Gastrocnemius medialis (tissue), 4 donors: ENCODE results near the gene LMX1B. TPM values are rescaled to one million over a fixed set of nuclear protein-coding genes. Genes with fewer than 3 reads are reported as not detected.

Source experiments
- ATAC-seq, 2 donors: fragments of 150-250 bp; one replicate each; pipeline ENCODE4 v1.9.1; 2016
- DNase-seq, 2 donors: peaks; one replicate each; pipeline ENCODE4 v3.0.0-alpha.2; 2019
- H3K27ac ChIP-seq, 4 donors: fragments of 200-600 bp; sonication (generic); 1 replicate in 1 of 4; 2 replicates in 3 of 4; pipeline ENCODE4 v1.5.1; 2016 to 2018; ENCODE audit warnings: mild to moderate bottlenecking in 2 of 4, moderate library complexity in 1 of 4
- H3K27me3 ChIP-seq, 3 donors: fragments of 200-600 bp; sonication (generic) in 2 of 3; 1 replicate in 1 of 3; 2 replicates in 2 of 3; pipeline versions ENCODE4 v1.5.1 to v1.6.0; 2016 to 2019; ENCODE audit warnings: mild to moderate bottlenecking in 1 of 3, moderate library complexity in 1 of 3
- H3K36me3 ChIP-seq, 2 donors: fragments of 200-600 bp; sonication (generic) in 1 of 2; one replicate each; pipeline ENCODE4 v1.5.1; 2017 to 2018
- H3K4me1 ChIP-seq, 2 donors: fragments of 200-600 bp; sonication (generic) in 1 of 2; one replicate each; pipeline ENCODE4 v1.5.1; 2016 to 2017; ENCODE audit warnings: mild to moderate bottlenecking in 2 of 2
- H3K4me3 ChIP-seq, 4 donors: fragments of 200-600 bp; sonication (generic) in 3 of 4; 1 replicate in 1 of 4; 2 replicates in 3 of 4; pipeline ENCODE4 v1.5.1; 2016 to 2019; ENCODE audit warnings: mild to moderate bottlenecking in 2 of 4
- H3K9me3 ChIP-seq, 3 donors: fragments of 200-600 bp; sonication (generic) in 2 of 3; 1 replicate in 1 of 3; 2 replicates in 2 of 3; pipeline ENCODE4 v1.5.1; 2016 to 2019
- CTCF ChIP-seq, 5 experiments: fragments of 450-650 bp in 3 of 5; fragments of 200-600 bp in 2 of 5; sonication (generic) in 2 of 5; IDR thresholded peaks in 4 of 5; conservative IDR thresholded peaks in 1 of 5; 1 replicate in 4 of 5; 2 replicates in 1 of 5; pipeline ENCODE4 v1.5.1; 2016 to 2019; ENCODE audit warnings: antibody characterized with exemption in 5 of 5, mild to moderate bottlenecking in 3 of 5, moderate library complexity in 3 of 5
- POLR2A ChIP-seq, 2 donors: fragments of 450-650 bp; IDR thresholded peaks; one replicate each; pipeline ENCODE4 v1.6.1; 2017; ENCODE audit warnings: antibody characterized with exemption in 2 of 2, mild to moderate bottlenecking in 2 of 2, moderate library complexity in 2 of 2
- in situ Hi-C, 4 donors: fragments of 200-750 bp; cut with MboI; loops; one replicate each; pipeline versions ENCODE4 v1.15.0 to v1.8.0; 2017; ENCODE audit warnings: low sequenced_read_pairs in 4 of 4
- intact Hi-C: fragments of 100-400 bp; cut with DNase I; formaldehyde crosslinking; loops from one replicate; pipeline ENCODE4 v1.15.1; 2023; ENCODE audit warnings: low total_unique reads
- total RNA-seq, 4 donors: library from RNA; depleted of rRNA; stranded (reverse); fragments of >200 nt; gene quantifications; one replicate each; pipeline versions ENCODE4 v1.1.0 to v1.2.3, GENCODE V29; 2016

LMX1B gene
- total RNA-seq, 4 donors from 2014 or later: 0.31 to 0.46 (median 0.35) TPM; not detected in 1

- no peaks in the 10 kb centered on the region for H3K9me3 ChIP-seq
- no peak overlapping the region for H3K4me3 ChIP-seq
- no peaks in the 10 kb centered on the region for H3K4me1 ChIP-seq
- in situ Hi-C loops (no loop called here), intact Hi-C loops (no loop called here)
- peaks cover 12 to 32% (median 14%) of the 10 kb centered on the region in 3 donors for H3K27me3 ChIP-seq
- ATAC-seq: no peak
- TF ChIP-seq CTCF (IDR thresholded peaks at IDR 0.05 in 4 of 5, conservative IDR thresholded peaks at IDR 0.05 in 1 of 5) (peak in 3 of 5 experiments; percentile 33 to 57 (median 38)), POLR2A (IDR thresholded peaks at IDR 0.05) (no peak)
- no peak for DNase-seq
- no peak overlapping the region for H3K27ac ChIP-seq
- H3K36me3 ChIP-seq: no peaks in the 10 kb centered on the region
Observed at GRCh38 chr9:126690431-126691051, 76.8 kb downstream of the LMX1B start.

DNA sequence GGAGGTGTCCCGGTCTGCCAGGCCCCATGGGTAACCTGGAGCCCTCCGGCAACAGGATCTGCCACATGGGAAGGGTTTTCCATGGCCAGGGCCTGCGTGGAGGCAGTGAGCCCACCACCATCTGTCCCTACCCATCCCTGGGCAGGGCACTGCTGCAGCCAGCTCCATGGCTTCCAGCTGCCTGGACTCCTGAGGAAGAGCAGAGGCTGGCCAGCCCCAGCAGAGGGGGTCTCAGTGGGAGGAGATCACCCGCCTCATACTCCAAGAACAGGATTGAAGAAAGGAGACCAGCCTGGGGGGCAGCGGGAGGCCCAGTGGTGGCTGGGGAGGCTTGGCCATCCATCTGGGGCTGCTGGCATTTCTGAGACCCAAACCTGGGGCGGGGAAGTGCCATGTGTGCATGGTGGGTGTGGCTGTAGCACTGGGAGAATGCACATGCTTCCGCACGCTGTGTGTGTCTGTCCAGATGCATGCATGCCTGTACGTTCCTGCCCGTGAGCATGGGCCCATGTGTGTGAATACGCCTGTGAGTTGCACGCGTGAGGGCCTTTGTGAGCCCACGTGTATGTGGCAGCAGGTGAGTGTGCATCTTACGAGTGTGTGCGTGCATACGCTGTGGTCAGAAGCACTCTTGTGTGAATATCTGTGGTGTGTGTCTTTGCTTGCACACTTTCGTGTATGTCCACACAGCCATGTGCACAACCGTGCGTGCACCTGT is 78.5 kb downstream of the LMX1B start:
- H3K4me1 ChIP-seq: no peaks in the 10 kb centered on the region
- DNase-seq (no peak), ATAC-seq (no peak)
- intact Hi-C loops (no loop called here), in situ Hi-C loops (no loop called here)
- TF ChIP-seq POLR2A (IDR thresholded peaks at IDR 0.05) (no peak), CTCF (IDR thresholded peaks at IDR 0.05 in 4 of 5, conservative IDR thresholded peaks at IDR 0.05 in 1 of 5) (no peak)
- no peaks in the 10 kb centered on the region for H3K9me3 ChIP-seq
- H3K36me3 ChIP-seq: no peaks in the 10 kb centered on the region
- H3K4me3 ChIP-seq: no peak overlapping the region
- peaks cover 7 to 24% (median 9%) of the 10 kb centered on the region in 3 donors for H3K27me3 ChIP-seq
- H3K27ac ChIP-seq: no peak overlapping the region

GRCh38 chr9:126692759-126693427 is 79.2 kb downstream of the LMX1B start:
- H3K4me1 ChIP-seq: no peaks in the 10 kb centered on the region
- ATAC-seq (no peak), DNase-seq (no peak)
- H3K36me3 ChIP-seq: no peaks in the 10 kb centered on the region
- H3K9me3 ChIP-seq: no peaks in the 10 kb centered on the region
- peaks cover 3 to 20% (median 9%) of the 10 kb centered on the region in 3 donors for H3K27me3 ChIP-seq
- intact Hi-C loops: no loop called here
- no peak overlapping the region for H3K27ac ChIP-seq
- TF ChIP-seq CTCF (IDR thresholded peaks at IDR 0.05 in 4 of 5, conservative IDR thresholded peaks at IDR 0.05 in 1 of 5) (no peak), POLR2A (IDR thresholded peaks at IDR 0.05) (no peak)
- H3K4me3 ChIP-seq: no peak overlapping the region
- in situ Hi-C loops: no loop called here

- H3K27me3 ChIP-seq: peaks cover 3 to 15% (median 9%) of the 10 kb centered on the region in 3 donors
- intact Hi-C loops: no loop called here
- H3K4me3 ChIP-seq: no peak overlapping the region
- DNase-seq: no peak
- in situ Hi-C loops: no loop called here
- no peaks in the 10 kb centered on the region for H3K36me3 ChIP-seq
- no peaks in the 10 kb centered on the region for H3K4me1 ChIP-seq
- TF ChIP-seq POLR2A (IDR thresholded peaks at IDR 0.05): no peak
- H3K27ac ChIP-seq: no peak overlapping the region
- no peaks in the 10 kb centered on the region for H3K9me3 ChIP-seq
- no peak for ATAC-seq
Observed at GRCh38 chr9:126693428-126693944, 79.8 kb downstream of the LMX1B start.
